SK-N-SH treated with all-trans-retinoic acid at 6 μM for 48 hours (cell line): ENCODE results near the gene KRT23.

Source experiments
- ATAC-seq: fragments of 200-7000 bp; cut with Tn5 transposase; 3 replicates; pipeline ENCODE4 v1.9.1; 2020; ENCODE audit warnings: mild to moderate bottlenecking, moderate library complexity
- ARNTL ChIP-seq: fragments of 450-650 bp; formaldehyde crosslinking; IDR thresholded peaks from 2 replicates; pipeline ENCODE4 v1.5.0; 2020; ENCODE audit warnings: low read depth, mild to moderate bottlenecking, moderate library complexity, borderline replicate concordance
- CREB5 ChIP-seq: fragments of 250-450 bp; sonication (Bioruptor Pico); IDR thresholded peaks from 2 replicates; pipeline ENCODE4 v1.5.1; 2020; ENCODE audit warnings: low read depth, mild to moderate bottlenecking, moderate library complexity
- CSDC2 ChIP-seq: fragments of 250-450 bp; sonication (Bioruptor Pico); IDR thresholded peaks from 2 replicates; pipeline ENCODE4 v1.5.0; 2020; ENCODE audit warnings: mild to moderate bottlenecking, moderate library complexity
- CSRNP3 ChIP-seq: fragments of 250-450 bp; sonication (Bioruptor Pico); IDR thresholded peaks from 2 replicates; pipeline ENCODE4 v1.5.1; 2021; ENCODE audit warnings: mild to moderate bottlenecking, moderate library complexity
- ESRRG ChIP-seq: fragments of 250-450 bp; sonication (Bioruptor Pico); IDR thresholded peaks from 2 replicates; pipeline ENCODE4 v1.6.1; 2021; ENCODE audit warnings: mild to moderate bottlenecking
- GLIS3 ChIP-seq: fragments of 250-450 bp; sonication (Bioruptor Pico); IDR thresholded peaks from 2 replicates; pipeline ENCODE4 v1.5.0; 2020; ENCODE audit warnings: mild to moderate bottlenecking, moderate library complexity
- ISL1 ChIP-seq: fragments of 250-450 bp; sonication (Bioruptor Pico); IDR thresholded peaks from 2 replicates; pipeline ENCODE4 v2.1.2; 2022; ENCODE audit warnings: mild to moderate bottlenecking, moderate library complexity
- OSR1 ChIP-seq: fragments of 250-450 bp; sonication (Bioruptor Pico); IDR thresholded peaks from 2 replicates; pipeline ENCODE4 v1.8.0; 2022; ENCODE audit warnings: moderate library complexity, mild to moderate bottlenecking, inconsistent platforms
- POU6F1 ChIP-seq: fragments of 250-450 bp; sonication (Bioruptor Pico); IDR thresholded peaks from 2 replicates; pipeline ENCODE4 v1.8.0; 2021; ENCODE audit warnings: low read depth, mild to moderate bottlenecking, moderate library complexity, borderline replicate concordance
- PPARA ChIP-seq: fragments of 250-450 bp; sonication (Bioruptor Pico); IDR thresholded peaks from 2 replicates; pipeline ENCODE4 v1.5.0; 2020; ENCODE audit warnings: mild to moderate bottlenecking, borderline replicate concordance
- RARB ChIP-seq: fragments of 250-450 bp; sonication (Bioruptor Pico); IDR thresholded peaks from 2 replicates; pipeline ENCODE4 v1.8.0; 2021; ENCODE audit warnings: mild to moderate bottlenecking, moderate library complexity
- SNAI2 ChIP-seq: fragments of 250-450 bp; sonication (Bioruptor Pico); IDR thresholded peaks from 2 replicates; pipeline ENCODE4 v1.5.0; 2020; ENCODE audit warnings: mild to moderate bottlenecking, moderate library complexity
- TCF4 ChIP-seq: fragments of 250-450 bp; sonication (Bioruptor Pico); IDR thresholded peaks from 2 replicates; pipeline ENCODE4 v1.8.0; 2021; ENCODE audit warnings: mild to moderate bottlenecking, moderate library complexity, borderline replicate concordance
- TOX ChIP-seq: fragments of 250-450 bp; sonication (Bioruptor Pico); IDR thresholded peaks from 2 replicates; pipeline ENCODE4 v1.8.0; 2021; ENCODE audit warnings: mild to moderate bottlenecking, moderate library complexity, borderline replicate concordance
- TSHZ2 ChIP-seq: fragments of 250-450 bp; sonication (Bioruptor Pico); IDR thresholded peaks from 2 replicates; pipeline ENCODE4 v1.5.0; 2020; ENCODE audit warnings: mild to moderate bottlenecking, moderate library complexity
- ZFP3 ChIP-seq: fragments of 250-450 bp; sonication (Bioruptor Pico); IDR thresholded peaks from 2 replicates; pipeline ENCODE4 v1.5.0; 2020; ENCODE audit warnings: mild to moderate bottlenecking, moderate library complexity
- ZFP30 ChIP-seq: fragments of 450-650 bp; formaldehyde crosslinking; IDR thresholded peaks from 2 replicates; pipeline ENCODE4 v1.5.0; 2022; ENCODE audit warnings: mild to moderate bottlenecking, moderate library complexity
- ZNF565 ChIP-seq: fragments of 450-650 bp; formaldehyde crosslinking; conservative IDR thresholded peaks from 2 replicates; pipeline ENCODE4 v1.5.0; 2020; ENCODE audit warnings: low read depth, mild to moderate bottlenecking, moderate library complexity
- ZNF70 ChIP-seq: fragments of 450-650 bp; formaldehyde crosslinking; IDR thresholded peaks from 2 replicates; pipeline ENCODE4 v1.5.0; 2020; ENCODE audit warnings: mild to moderate bottlenecking, moderate library complexity
- ZNF8 ChIP-seq: fragments of 450-650 bp; formaldehyde crosslinking; IDR thresholded peaks from 2 replicates; pipeline ENCODE4 v1.5.0; 2020; ENCODE audit warnings: mild to moderate bottlenecking, moderate library complexity

Gene KRT23

GRCh38 chr17:40901981-40902474, 35.4 kb downstream of the KRT23 start:
- ATAC-seq = no peak
- TF ChIP-seq CREB5 (CRISPR knock-in tag) = no peak
- no peak for TF ChIP-seq ESRRG (CRISPR knock-in tag)
- no peak for TF ChIP-seq CSRNP3 (CRISPR knock-in tag)
- no peak for TF ChIP-seq GLIS3
- no peak for TF ChIP-seq TOX (CRISPR knock-in tag)
- TF ChIP-seq ZNF8 = no peak
- TF ChIP-seq ZFP3 = no peak
- no peak for TF ChIP-seq RARB (CRISPR knock-in tag)
- TF ChIP-seq SNAI2 (CRISPR knock-in tag) = no peak
- no peak for TF ChIP-seq ZNF70 (CRISPR knock-in tag)
- TF ChIP-seq ARNTL (CRISPR knock-in tag) = no peak
- TF ChIP-seq OSR1 (CRISPR knock-in tag) = no peak
- TF ChIP-seq ISL1 (CRISPR knock-in tag) = no peak
- TF ChIP-seq PPARA (CRISPR knock-in tag) = no peak

GRCh38 chr17:40900809-40901356, 36.6 kb downstream of the KRT23 start:
- TF ChIP-seq POU6F1 (CRISPR knock-in tag) = no peak
- TF ChIP-seq TSHZ2 (CRISPR knock-in tag) = no peak
- TF ChIP-seq ZFP30 (CRISPR knock-in tag) = no peak
- no peak for TF ChIP-seq TCF4 (CRISPR knock-in tag)
- TF ChIP-seq ZNF70 (CRISPR knock-in tag) = no peak
- no peak for TF ChIP-seq SNAI2 (CRISPR knock-in tag)
- TF ChIP-seq CREB5 (CRISPR knock-in tag) = no peak
- no peak for TF ChIP-seq ISL1 (CRISPR knock-in tag)
- no peak for TF ChIP-seq ZFP3
- no peak for TF ChIP-seq CSDC2
- no peak for TF ChIP-seq ZNF8
- TF ChIP-seq ZNF565 (CRISPR knock-in tag) = no peak
- no peak for TF ChIP-seq RARB (CRISPR knock-in tag)
- no peak for ATAC-seq

- no peak for ATAC-seq
- TF ChIP-seq ZNF70 (CRISPR knock-in tag) = no peak
Observed at GRCh38 chr17:40896916-40897455, 40.5 kb downstream of the KRT23 start.
